Endodermal cell (in vitro differentiated cells): Measurements from ENCODE around the gene TCF4. TPM values are rescaled to one million over a fixed set of nuclear protein-coding genes. Genes with fewer than 3 reads are reported as not detected.

Experiments used
- DNase-seq: peaks from one replicate; pipeline ENCODE4 v3.0.0-alpha.2; 2017
- H3K27ac ChIP-seq: 2 replicates; pipeline ENCODE4 v1.5.1; 2013; ENCODE audit warnings: mild to moderate bottlenecking, low read depth, low read length, moderate library complexity
- H3K27me3 ChIP-seq: 2 replicates; pipeline ENCODE4 v1.6.1; 2013; ENCODE audit warnings: mild to moderate bottlenecking, low read length, moderate library complexity; ENCODE audit not compliant: insufficient read depth, control insufficient read depth, poor library complexity, severe bottlenecking
- H3K36me3 ChIP-seq: 2 replicates; pipeline ENCODE4 v1.7.0; 2013; ENCODE audit warnings: mild to moderate bottlenecking, low read length, moderate library complexity; ENCODE audit not compliant: control insufficient read depth, insufficient read depth
- H3K4me1 ChIP-seq: one replicate; pipeline ENCODE4 v1.7.0; 2013; ENCODE audit warnings: low read length; ENCODE audit not compliant: control insufficient read depth, insufficient read depth
- H3K4me3 ChIP-seq: 2 replicates; pipeline ENCODE4 v1.5.1; 2013; ENCODE audit warnings: mild to moderate bottlenecking, low read length, moderate library complexity
- H3K9ac ChIP-seq: 2 replicates; pipeline ENCODE4 v1.6.1; 2013; ENCODE audit warnings: mild to moderate bottlenecking, low read length, moderate library complexity; ENCODE audit not compliant: poor library complexity, severe bottlenecking; ENCODE audit errors: extremely low read depth
- H3K9me3 ChIP-seq: 2 replicates; pipeline ENCODE4 v1.6.1; 2013; ENCODE audit warnings: mild to moderate bottlenecking, low read length, moderate library complexity; ENCODE audit not compliant: control insufficient read depth
- H3K27ac Mint-ChIP-seq: 2 replicates; pipeline ENCODE4 v1.8.0; 2020; ENCODE audit warnings: mixed read lengths
- H3K27me3 Mint-ChIP-seq: 2 replicates; pipeline ENCODE4 v1.8.0; 2021; ENCODE audit warnings: mild to moderate bottlenecking, mixed read lengths; ENCODE audit not compliant: insufficient read depth
- H3K36me3 Mint-ChIP-seq: 2 replicates; pipeline ENCODE4 v1.8.0; 2020; ENCODE audit warnings: low read depth, mixed read lengths
- H3K4me1 Mint-ChIP-seq: 2 replicates; pipeline ENCODE4 v1.8.0; 2020; ENCODE audit warnings: mixed read lengths
- H3K4me3 Mint-ChIP-seq: 2 replicates; pipeline ENCODE4 v1.8.0; 2020; ENCODE audit warnings: mild to moderate bottlenecking, moderate library complexity, mixed read lengths
- H3K9me3 Mint-ChIP-seq: 2 replicates; pipeline ENCODE4 v1.8.0; 2020; ENCODE audit warnings: mild to moderate bottlenecking, mixed read lengths
- WGBS, 2 experiments: methylation state at CpG; one replicate each; pipeline versions ENCODE4 v1.1.5 to v1.1.7; 2013; ENCODE audit warnings: missing lambda C conversion rate in 2 of 2, mixed read lengths in 1 of 2; ENCODE audit not compliant: insufficient coverage in 1 of 2, insufficient read length in 1 of 2; 5-methylcytosine and 5-hydroxymethylcytosine counted together
- total RNA-seq, 2 donors: library from RNA; stranded (reverse); fragmentation: NEBNext Ultra II Directional in 1 of 2; extraction: Animal tissue kit (Norgen Biotek cat#: 25700) in 1 of 2; gene quantifications; 2 replicates in 1 of 2; 3 replicates in 1 of 2; pipeline ENCODE4 v1.2.1, GENCODE V29; 2021
- TF ChIP-seq, protein P1 (sequence below): fragments of 200-600 bp; sonication (generic); conservative IDR thresholded peaks from 2 replicates; pipeline ENCODE4 v1.5.0; 2021; ENCODE audit warnings: antibody characterized with exemption, mild to moderate bottlenecking

The TCF4 gene
- total RNA-seq, 2 donors from 2014 or later: 40.4 to 58.5 TPM

DNA sequence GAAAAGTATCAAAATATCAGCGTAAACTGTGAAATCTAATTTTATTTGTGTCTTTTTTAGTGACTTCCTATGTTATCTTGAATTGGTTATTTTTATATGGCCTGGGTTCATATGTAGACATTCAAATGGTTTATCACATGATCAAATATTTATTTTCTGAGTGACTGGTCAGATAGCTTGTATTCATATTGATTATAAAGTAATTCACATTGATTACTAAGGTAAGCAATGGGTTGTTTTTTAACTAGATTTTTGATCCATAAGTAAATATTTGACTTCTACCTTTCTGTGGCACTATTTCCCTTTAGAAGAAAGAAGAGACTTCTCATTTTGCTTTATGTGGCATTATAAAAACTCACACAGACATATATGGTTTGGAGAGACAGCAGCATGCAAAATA, 260.5 kb downstream of the TCF4 start:
- peaks cover 16% of the 10 kb centered on the region for H3K4me1 Mint-ChIP-seq
- WGBS, 2 experiments: 93 to 100% methylated on average over 1 of the region's 1 CpG

DNA sequence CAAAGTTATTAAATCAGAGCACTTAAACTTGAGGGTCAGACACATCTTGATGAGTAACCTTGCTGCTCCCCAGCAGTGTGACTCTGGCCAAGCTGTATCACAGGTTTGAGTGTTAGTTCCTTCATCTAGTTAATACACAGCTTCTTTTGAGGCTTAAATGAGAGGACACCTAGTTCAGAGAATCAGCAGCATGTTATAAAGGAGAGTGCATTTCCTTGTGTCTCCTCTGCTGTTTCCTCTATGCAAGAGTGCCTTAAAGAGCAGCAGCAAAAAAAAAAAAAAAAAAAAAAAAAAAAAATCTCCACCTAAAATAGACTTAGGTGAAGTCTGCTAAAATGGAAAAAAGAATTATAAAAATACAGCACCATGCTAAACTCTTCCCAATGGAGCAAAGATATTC, 261.9 kb downstream of the TCF4 start:
- Histone ChIP-seq H3K36me3 (no peaks in the 10 kb centered on the region), H3K4me1 (peaks cover 6% of the 10 kb centered on the region), H3K9me3 (no peaks in the 10 kb centered on the region), H3K4me3 (no peak overlapping the region), H3K9ac (no peak overlapping the region), H3K27me3 (no peaks in the 10 kb centered on the region), H3K27ac (no peak overlapping the region)
- Mint-ChIP-seq H3K27ac (no peak overlapping the region), H3K27me3 (no peaks in the 10 kb centered on the region), H3K4me1 (peaks cover 11% of the 10 kb centered on the region), H3K9me3 (no peaks in the 10 kb centered on the region), H3K36me3 (no peaks in the 10 kb centered on the region), H3K4me3 (no peak overlapping the region)
- no peak for DNase-seq
- TF ChIP-seq, protein P1, sequence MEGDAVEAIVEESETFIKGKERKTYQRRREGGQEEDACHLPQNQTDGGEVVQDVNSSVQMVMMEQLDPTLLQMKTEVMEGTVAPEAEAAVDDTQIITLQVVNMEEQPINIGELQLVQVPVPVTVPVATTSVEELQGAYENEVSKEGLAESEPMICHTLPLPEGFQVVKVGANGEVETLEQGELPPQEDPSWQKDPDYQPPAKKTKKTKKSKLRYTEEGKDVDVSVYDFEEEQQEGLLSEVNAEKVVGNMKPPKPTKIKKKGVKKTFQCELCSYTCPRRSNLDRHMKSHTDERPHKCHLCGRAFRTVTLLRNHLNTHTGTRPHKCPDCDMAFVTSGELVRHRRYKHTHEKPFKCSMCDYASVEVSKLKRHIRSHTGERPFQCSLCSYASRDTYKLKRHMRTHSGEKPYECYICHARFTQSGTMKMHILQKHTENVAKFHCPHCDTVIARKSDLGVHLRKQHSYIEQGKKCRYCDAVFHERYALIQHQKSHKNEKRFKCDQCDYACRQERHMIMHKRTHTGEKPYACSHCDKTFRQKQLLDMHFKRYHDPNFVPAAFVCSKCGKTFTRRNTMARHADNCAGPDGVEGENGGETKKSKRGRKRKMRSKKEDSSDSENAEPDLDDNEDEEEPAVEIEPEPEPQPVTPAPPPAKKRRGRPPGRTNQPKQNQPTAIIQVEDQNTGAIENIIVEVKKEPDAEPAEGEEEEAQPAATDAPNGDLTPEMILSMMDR: no peak

More for the DNA sequence above, 260.5 kb downstream of the TCF4 start:
- no peaks in the 10 kb centered on the region for H3K9me3 ChIP-seq
- TF ChIP-seq, protein P1: no peak
- DNase-seq: no peak
- Mint-ChIP-seq H3K9me3 (no peaks in the 10 kb centered on the region), H3K4me3 (no peak overlapping the region), H3K36me3 (no peaks in the 10 kb centered on the region), H3K27me3 (no peaks in the 10 kb centered on the region), H3K27ac (no peak overlapping the region)
- H3K9ac ChIP-seq: no peak overlapping the region
- no peaks in the 10 kb centered on the region for H3K27me3 ChIP-seq
- peaks cover 6% of the 10 kb centered on the region for H3K4me1 ChIP-seq
- no peak overlapping the region for H3K4me3 ChIP-seq
- H3K36me3 ChIP-seq: no peaks in the 10 kb centered on the region
- no peak overlapping the region for H3K27ac ChIP-seq

DNA sequence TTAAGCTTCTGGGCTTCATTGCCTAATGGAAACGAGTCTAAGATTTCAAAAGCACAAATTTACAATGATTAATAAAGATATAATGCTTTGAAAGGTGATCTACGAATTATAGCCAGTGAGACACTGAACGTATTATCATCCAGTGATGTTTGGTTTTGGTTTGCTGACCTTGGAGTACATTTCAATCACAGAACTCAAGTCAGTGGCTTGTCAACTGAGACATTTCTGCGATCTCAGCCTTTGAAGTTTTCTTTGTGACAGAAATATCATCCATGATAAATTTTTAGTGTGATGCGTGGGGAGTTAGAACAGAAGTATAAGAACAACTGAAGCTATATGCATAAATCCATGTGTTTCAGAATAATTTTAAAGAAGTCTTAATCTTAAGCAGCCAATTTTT, 263.8 kb downstream of the TCF4 start:
- no peak for DNase-seq
- Histone ChIP-seq H3K27me3 (no peaks in the 10 kb centered on the region), H3K9me3 (no peaks in the 10 kb centered on the region), H3K9ac (no peak overlapping the region), H3K4me3 (no peak overlapping the region), H3K36me3 (no peaks in the 10 kb centered on the region), H3K4me1 (peaks cover 6% of the 10 kb centered on the region), H3K27ac (no peak overlapping the region)
- H3K27me3 Mint-ChIP-seq: no peaks in the 10 kb centered on the region
- H3K9me3 Mint-ChIP-seq: no peaks in the 10 kb centered on the region
- 85 to 90% methylated on average over 2 to 5 of the region's 5 CpGs for WGBS, 2 experiments
- no peaks in the 10 kb centered on the region for H3K36me3 Mint-ChIP-seq
- TF ChIP-seq, protein P1: no peak
- no peak overlapping the region for H3K27ac Mint-ChIP-seq
- peaks cover 21% of the 10 kb centered on the region for H3K4me1 Mint-ChIP-seq
- H3K4me3 Mint-ChIP-seq: no peak overlapping the region
